B cell (primary cell): ENCODE measurements around the gene SENP1. TPM values are rescaled to one million over a fixed set of nuclear protein-coding genes. Genes with fewer than 3 reads are reported as not detected.

ENCODE experiments used
- ATAC-seq: fragments of 200-7000 bp; cut with Tn5 transposase; one replicate; pipeline ENCODE4 v1.10.0; 2021; ENCODE audit warnings: low read depth, mild to moderate bottlenecking, moderate number of reproducible peaks, moderate library complexity
- CTCF ChIA-PET: fragments of 350-600 bp; sonication (Branson Sonifier 250); formaldehyde crosslinking; loops from one replicate; lab custom pipeline; 2021; ENCODE audit warnings: antibody characterized with exemption, inconsistent platforms; lab: Charles Lee
- POLR2A ChIA-PET: fragments of 350-600 bp; sonication (Branson Sonifier 250); formaldehyde crosslinking; loops from one replicate; lab custom pipeline; 2021; ENCODE audit warnings: antibody characterized with exemption; lab: Charles Lee
- DNase-seq: peaks from one replicate; pipeline ENCODE4 v3.0.0; 2013
- H2AFZ ChIP-seq: 2 replicates; pipeline ENCODE4 v1.6.1; 2012; ENCODE audit warnings: mild to moderate bottlenecking, low read depth, low read length; ENCODE audit not compliant: insufficient read depth, poor library complexity, severe bottlenecking
- H3K27ac ChIP-seq, 2 donors: 1 replicate in 1 of 2; 2 replicates in 1 of 2; pipeline ENCODE4 v1.5.1; 2012 to 2013; ENCODE audit warnings: low read length in 2 of 2, mild to moderate bottlenecking in 2 of 2, moderate library complexity in 1 of 2
- H3K27me3 ChIP-seq, 4 experiments: fragments of 200-600 bp in 1 of 4; sonication (generic) in 1 of 4; replicated peaks in 1 of 4; 1 replicate in 2 of 4; 2 replicates in 2 of 4; pipeline versions ENCODE4 v1.6.1 to v1.7.0; 2013 to 2016; ENCODE audit warnings: low read length in 3 of 4, mild to moderate bottlenecking in 2 of 4, mixed read lengths in 1 of 4, moderate library complexity in 1 of 4; ENCODE audit not compliant: insufficient read depth in 4 of 4, control insufficient read depth in 3 of 4; ENCODE audit errors: control extremely low read depth in 1 of 4
- H3K36me3 ChIP-seq, 2 experiments: replicated peaks in 1 of 2; 1 replicate in 1 of 2; 2 replicates in 1 of 2; pipeline versions ENCODE4 v1.6.1 to v1.7.1; 2013; ENCODE audit warnings: low read length in 1 of 2; ENCODE audit not compliant: insufficient read depth in 2 of 2, control insufficient read depth in 1 of 2; ENCODE audit errors: control extremely low read depth in 1 of 2, extremely low read depth in 1 of 2
- H3K4me1 ChIP-seq, 2 donors: fragments of 200-600 bp in 1 of 2; sonication (generic) in 1 of 2; 1 replicate in 1 of 2; 2 replicates in 1 of 2; pipeline versions ENCODE4 v1.5.1 to v1.6.1; 2013 to 2017; ENCODE audit warnings: low read length in 2 of 2; ENCODE audit not compliant: control insufficient read depth in 2 of 2, insufficient read depth in 2 of 2
- H3K4me2 ChIP-seq: replicated peaks from 2 replicates; pipeline ENCODE3; 2012; ENCODE audit warnings: mild to moderate bottlenecking, low read depth, low read length; ENCODE audit not compliant: poor library complexity, severe bottlenecking
- H3K4me3 ChIP-seq, 5 experiments: fragments of 200-600 bp in 1 of 5; sonication (generic) in 1 of 5; 1 replicate in 3 of 5; 2 replicates in 2 of 5; pipeline versions ENCODE4 v1.5.1 to v1.7.0; 2011 to 2016; ENCODE audit warnings: low read length in 4 of 5, mild to moderate bottlenecking in 4 of 5, low read depth in 2 of 5, control low read depth in 1 of 5, moderate library complexity in 1 of 5; ENCODE audit not compliant: insufficient read depth in 1 of 5; ENCODE audit errors: control extremely low read depth in 1 of 5, extremely low read depth in 1 of 5
- H3K79me2 ChIP-seq: fragments of 200-600 bp; sonication (generic); one replicate; pipeline ENCODE4 v1.6.0; 2016; ENCODE audit warnings: low read length; ENCODE audit not compliant: control insufficient read depth, insufficient read depth
- H3K9ac ChIP-seq: fragments of 200-600 bp; sonication (generic); 2 replicates; pipeline ENCODE4 v1.6.1; 2017; ENCODE audit warnings: mild to moderate bottlenecking, low read length, moderate library complexity
- H3K9me3 ChIP-seq, 3 donors: one replicate each; pipeline versions ENCODE4 v1.6.1 to v1.7.1; 2013; ENCODE audit warnings: low read length in 2 of 3; ENCODE audit not compliant: control insufficient read depth in 2 of 3, insufficient read depth in 1 of 3; ENCODE audit errors: control extremely low read depth in 1 of 3
- H4K20me1 ChIP-seq: 2 replicates; pipeline ENCODE4 v1.6.0; 2012; ENCODE audit warnings: mild to moderate bottlenecking, low read length; ENCODE audit not compliant: insufficient read depth, control insufficient read depth, poor library complexity, severe bottlenecking
- H3K27ac Mint-ChIP-seq: one replicate; pipeline ENCODE4 v1.8.0; 2021; ENCODE audit warnings: mixed read lengths
- H3K27me3 Mint-ChIP-seq: one replicate; pipeline ENCODE4 v1.8.0; 2021; ENCODE audit warnings: mixed read lengths
- H3K4me1 Mint-ChIP-seq: one replicate; pipeline ENCODE4 v1.8.0; 2021; ENCODE audit warnings: mixed read lengths
- H3K4me3 Mint-ChIP-seq: one replicate; pipeline ENCODE4 v1.8.0; 2021; ENCODE audit warnings: mixed read lengths
- H3K9me3 Mint-ChIP-seq: one replicate; pipeline ENCODE4 v1.8.0; 2022; ENCODE audit warnings: mixed read lengths; ENCODE audit not compliant: insufficient read depth
- EZH2 ChIP-seq: IDR thresholded peaks from 2 replicates; pipeline ENCODE4 v1.6.1; 2012; ENCODE audit warnings: borderline replicate concordance, low read depth, mild to moderate bottlenecking, moderate library complexity, low read length; ENCODE audit not compliant: insufficient read depth, poor library complexity, severe bottlenecking
- WGBS: methylation state at CpG from one replicate; pipeline ENCODE4 v1.1.5; 2013; ENCODE audit warnings: missing lambda C conversion rate; ENCODE audit not compliant: insufficient coverage; 5-methylcytosine and 5-hydroxymethylcytosine counted together
- intact Hi-C: fragments of 100-400 bp; cut with micrococcal nuclease; formaldehyde crosslinking; loops from one replicate; pipeline ENCODE4 v1.10.0; 2022
- polyA plus RNA-seq: library from polyadenylated mRNA; depleted of rRNA; stranded (reverse); fragments of >200 nt; gene quantifications from 2 replicates; pipeline ENCODE4 v1.2.3, GENCODE V29; 2012
- small RNA-seq: library from RNA; depleted of rRNA; stranded (forward); fragments of <200 nt; gene quantifications from one replicate; pipeline ENCODE3, GENCODE V24; 2012; ENCODE audit warnings: low replicate concordance, low read depth; ENCODE audit not compliant: insufficient read length
- total RNA-seq, 2 donors: library from RNA; stranded (reverse); fragments of 120-200 nt in 1 of 2; gene quantifications; 1 replicate in 1 of 2; 2 replicates in 1 of 2; pipeline versions ENCODE4 v1.2.3 to v1.2.4, GENCODE V29; 2013 to 2022
- TF ChIP-seq, protein P1 (sequence below): fragments of 200-600 bp; IDR thresholded peaks from one replicate; pipeline ENCODE4 v1.8.0; 2022; ENCODE audit warnings: antibody characterized with exemption, mild to moderate bottlenecking

SENP1 gene
- total and polyA plus RNA-seq, 2 donors (not counting 1 experiment from before 2014, with no cell fraction given), result 7.3 to 44.8 TPM

DNA sequence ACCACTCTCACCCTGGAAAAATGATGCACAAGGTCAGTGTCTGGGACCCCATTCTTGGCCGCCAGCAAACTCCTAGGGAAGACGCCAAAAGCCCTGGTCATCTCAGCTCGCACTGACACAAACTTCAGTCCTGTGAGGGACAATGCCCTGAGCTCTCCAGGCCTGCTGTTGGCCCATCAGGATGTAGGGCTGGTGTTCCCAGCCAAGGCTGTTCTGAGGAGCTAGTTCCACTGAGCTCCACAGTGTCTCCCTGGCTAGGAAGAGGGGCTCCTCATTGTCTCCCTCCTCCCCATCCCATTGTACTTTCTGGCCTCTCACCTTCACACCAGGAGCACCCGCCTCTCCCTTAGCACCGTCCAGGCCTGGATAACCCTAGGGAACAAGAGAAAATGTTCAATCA lies 112.4 kb downstream of the SENP1 start:
- ChIA-PET CTCF (no interaction called here), POLR2A (interaction anchor here (0.6 kb wide), 1 partner anchor 26 kb away, joined by 6 read pairs; no protein-coding TSS in a partner anchor)
- Histone ChIP-seq H3K4me3 (no peak overlapping the region), H3K9me3 (peaks cover 0 to 4% (median 0%) of the 10 kb centered on the region in 3 donors), H3K9ac (no peak overlapping the region), H3K79me2 (no peaks in the 10 kb centered on the region), H4K20me1 (no peaks in the 10 kb centered on the region), H2AFZ (no peak overlapping the region), H3K36me3 (no peaks in the 10 kb centered on the region), H3K27me3 (peaks cover 0 to 48% (median 22%) of the 10 kb centered on the region in 4 experiments), H3K4me2 (no peak overlapping the region), H3K27ac (no peak overlapping the region), H3K4me1 (peaks cover 27 to 37% of the 10 kb centered on the region in 2 donors)
- DNase-seq, result no peak
- Mint-ChIP-seq H3K27me3 (peaks cover 33% of the 10 kb centered on the region), H3K4me3 (no peak overlapping the region), H3K27ac (no peak overlapping the region), H3K4me1 (peaks cover 28% of the 10 kb centered on the region), H3K9me3 (no peaks in the 10 kb centered on the region)
- WGBS, result 93% methylated on average over 5 of the region's 5 CpGs
- no peak for ATAC-seq
- intact Hi-C loops, result no loop called here
- TF ChIP-seq EZH2, result no peak
- TF ChIP-seq, protein P1, sequence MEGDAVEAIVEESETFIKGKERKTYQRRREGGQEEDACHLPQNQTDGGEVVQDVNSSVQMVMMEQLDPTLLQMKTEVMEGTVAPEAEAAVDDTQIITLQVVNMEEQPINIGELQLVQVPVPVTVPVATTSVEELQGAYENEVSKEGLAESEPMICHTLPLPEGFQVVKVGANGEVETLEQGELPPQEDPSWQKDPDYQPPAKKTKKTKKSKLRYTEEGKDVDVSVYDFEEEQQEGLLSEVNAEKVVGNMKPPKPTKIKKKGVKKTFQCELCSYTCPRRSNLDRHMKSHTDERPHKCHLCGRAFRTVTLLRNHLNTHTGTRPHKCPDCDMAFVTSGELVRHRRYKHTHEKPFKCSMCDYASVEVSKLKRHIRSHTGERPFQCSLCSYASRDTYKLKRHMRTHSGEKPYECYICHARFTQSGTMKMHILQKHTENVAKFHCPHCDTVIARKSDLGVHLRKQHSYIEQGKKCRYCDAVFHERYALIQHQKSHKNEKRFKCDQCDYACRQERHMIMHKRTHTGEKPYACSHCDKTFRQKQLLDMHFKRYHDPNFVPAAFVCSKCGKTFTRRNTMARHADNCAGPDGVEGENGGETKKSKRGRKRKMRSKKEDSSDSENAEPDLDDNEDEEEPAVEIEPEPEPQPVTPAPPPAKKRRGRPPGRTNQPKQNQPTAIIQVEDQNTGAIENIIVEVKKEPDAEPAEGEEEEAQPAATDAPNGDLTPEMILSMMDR, result no peak

Small RNA genes within 50 kb of the gene (small RNA-seq; reads per million reads assigned to genes)
- not detected for gene MIR6505
- not detected for gene RNU6-1203P

Other genes with a start within 250 kb of the SENP1 start
- 0.37 and 0.53 TPM in 2 replicates for gene VDR, start 201.1 kb downstream of the SENP1 start, total RNA-seq
- 0.42 and 0.75 TPM in 2 replicates for gene VDR, start 201.1 kb downstream of the SENP1 start, polyA plus RNA-seq
- gene TMEM106C, start 142.5 kb downstream of the SENP1 start, total RNA-seq, result 32.9 and 37.5 TPM in 2 replicates
- 32.2 and 44.2 TPM in 2 replicates for gene TMEM106C, start 142.5 kb downstream of the SENP1 start, polyA plus RNA-seq
- gene COL2A1, start 101.6 kb downstream of the SENP1 start, total RNA-seq, result not detected in 2 replicates
- gene COL2A1, start 101.6 kb downstream of the SENP1 start, polyA plus RNA-seq, result not detected in 2 replicates
- gene PFKM, start 13.3 kb upstream of the SENP1 start, total RNA-seq, result 42.5 and 43.0 TPM in 2 replicates
- gene PFKM, start 13.3 kb upstream of the SENP1 start, polyA plus RNA-seq, result 20.3 and 20.8 TPM in 2 replicates
- 53.2 and 54.8 TPM in 2 replicates for gene ASB8, start 51.4 kb upstream of the SENP1 start, total RNA-seq
- 22.7 and 26.0 TPM in 2 replicates for gene ASB8, start 51.4 kb upstream of the SENP1 start, polyA plus RNA-seq
- gene CCDC184, start 77.6 kb upstream of the SENP1 start, total RNA-seq, result 0.54 and 0.66 TPM in 2 replicates
- 1.4 and 1.6 TPM in 2 replicates for gene CCDC184, start 77.6 kb upstream of the SENP1 start, polyA plus RNA-seq
- not detected in 2 replicates for gene OR10AD1, start 97.2 kb upstream of the SENP1 start, total RNA-seq
- gene OR10AD1, start 97.2 kb upstream of the SENP1 start, polyA plus RNA-seq, result not detected in 2 replicates
- 29.7 and 34.2 TPM in 2 replicates for gene ZNF641, start 244.8 kb upstream of the SENP1 start, total RNA-seq
- 7.6 and 10.3 TPM in 2 replicates for gene ZNF641, start 244.8 kb upstream of the SENP1 start, polyA plus RNA-seq